Activated CD4-positive, alpha-beta memory T cell treated with anti-CD3 and anti-CD28 coated beads, Interleukin-2, amount 10 ng/mL, durations not matched to agents 7 days and 5 days (primary cell): ENCODE measurements around the gene CAB39. TPM values are rescaled to one million over a fixed set of nuclear protein-coding genes. Genes with fewer than 3 reads are reported as not detected.

ENCODE experiments used
- CTCF ChIA-PET: fragments of 350-600 bp; sonication (Branson Sonifier 250); formaldehyde crosslinking; loops from one replicate; lab custom pipeline; 2021; ENCODE audit warnings: antibody characterized with exemption, inconsistent platforms; lab: Charles Lee
- POLR2A ChIA-PET: fragments of 350-600 bp; sonication (Branson Sonifier 250); formaldehyde crosslinking; loops from one replicate; lab custom pipeline; 2021; ENCODE audit warnings: antibody characterized with exemption; lab: Charles Lee
- DNase-seq: peaks from one replicate; pipeline ENCODE4 v3.0.0-alpha.2; 2020
- H3K27ac Mint-ChIP-seq: one replicate; pipeline ENCODE4 v1.8.0; 2021; ENCODE audit warnings: mild to moderate bottlenecking, mixed read lengths
- H3K27me3 Mint-ChIP-seq: one replicate; pipeline ENCODE4 v1.8.0; 2021; ENCODE audit warnings: mixed read lengths
- H3K36me3 Mint-ChIP-seq: one replicate; pipeline ENCODE4 v1.8.0; 2021; ENCODE audit warnings: low read depth, mixed read lengths
- H3K4me1 Mint-ChIP-seq: one replicate; pipeline ENCODE4 v1.8.0; 2021; ENCODE audit warnings: mixed read lengths
- H3K4me3 Mint-ChIP-seq: one replicate; pipeline ENCODE4 v1.8.0; 2021; ENCODE audit warnings: mild to moderate bottlenecking, mixed read lengths
- H3K9me3 Mint-ChIP-seq: one replicate; pipeline ENCODE4 v1.8.0; 2021; ENCODE audit warnings: mixed read lengths
- total RNA-seq, 2 experiments: library from RNA; stranded (reverse); gene quantifications; one replicate each; pipeline ENCODE4 v1.2.3, GENCODE V29; 2021

The CAB39 gene
- total RNA-seq, 2 experiments from 2014 or later, result 156 to 161 TPM

DNA sequence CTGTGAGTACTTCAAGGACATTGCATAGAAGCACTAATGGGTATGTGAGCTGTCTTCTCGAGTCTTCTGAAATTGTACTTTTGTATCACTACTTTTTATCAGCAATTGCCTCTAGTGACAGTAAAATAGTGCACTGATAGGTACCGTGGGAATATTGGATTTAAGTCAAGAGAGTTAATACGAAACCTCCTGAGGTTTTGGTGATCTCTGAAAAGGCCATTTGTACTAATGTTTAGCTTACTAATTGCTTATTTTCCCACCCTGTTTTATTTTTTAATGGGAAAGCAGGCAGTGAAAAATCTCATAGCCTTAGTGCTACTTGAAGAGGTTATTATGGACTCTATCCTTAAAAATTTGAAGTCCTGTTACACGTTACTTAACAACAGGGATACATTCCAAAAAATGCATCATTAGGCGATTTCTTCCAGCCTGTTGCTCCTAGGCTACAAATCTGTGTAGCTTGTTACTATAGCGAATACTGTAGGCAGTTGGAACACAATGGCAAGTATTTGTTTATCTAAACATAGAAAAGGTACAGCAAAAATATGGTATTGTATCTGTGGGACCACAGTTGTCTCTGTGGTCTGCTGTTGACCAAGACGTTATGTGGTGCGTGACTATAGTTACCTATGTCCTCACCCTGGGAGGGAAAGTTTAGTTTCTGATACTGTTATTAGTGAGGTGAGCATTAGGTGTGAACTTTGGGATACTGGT lies 65.9 kb downstream of the CAB39 start:
- Mint-ChIP-seq H3K27me3 (no peaks in the 10 kb centered on the region), H3K27ac (peak overlapping the region; percentile 61), H3K36me3 (peaks cover 89% of the 10 kb centered on the region), H3K9me3 (peaks cover 15% of the 10 kb centered on the region), H3K4me3 (no peak overlapping the region), H3K4me1 (peaks cover 87% of the 10 kb centered on the region)
- CTCF ChIA-PET, result interaction anchor here (0.6 to 4.5 kb wide), 6 partner anchors 10 to 47 kb away, joined by 3 to 29 read pairs (median 4); no protein-coding TSS in a partner anchor
- no peak for DNase-seq
- POLR2A ChIA-PET, result interaction anchor here (1.0 to 8.0 kb wide), 4 partner anchors 12 to 553 kb away, joined by 3 to 155 read pairs (median 5); partner anchors contain the start of gene SP140

DNA sequence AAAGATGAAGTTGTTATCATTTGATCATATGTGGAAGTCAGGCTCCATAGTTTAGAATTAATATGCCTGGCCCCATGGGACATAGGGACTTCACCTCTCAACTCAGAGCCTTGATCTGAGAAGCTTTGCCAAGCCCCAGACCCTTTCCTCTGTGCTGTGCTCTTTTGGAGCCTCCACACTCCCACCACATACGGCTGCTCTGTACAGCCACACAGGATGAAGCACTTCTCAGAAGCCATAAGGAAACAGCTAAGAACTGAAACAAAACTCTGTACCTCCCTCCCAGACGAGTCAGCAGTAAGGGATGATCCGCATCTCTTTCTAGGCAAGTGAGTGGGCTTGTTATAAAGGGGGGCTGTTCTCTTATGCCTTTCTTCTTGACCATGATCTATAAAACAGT lies 66.5 kb downstream of the CAB39 start:
- peaks cover 19% of the 10 kb centered on the region for H3K9me3 Mint-ChIP-seq
- peaks cover 90% of the 10 kb centered on the region for H3K36me3 Mint-ChIP-seq
- ChIA-PET CTCF (interaction anchor here (0.6 to 4.5 kb wide), 3 partner anchors 9 to 19 kb away, joined by 3 to 29 read pairs (median 5); no protein-coding TSS in a partner anchor), POLR2A (interaction anchor here (1.0 to 8.0 kb wide), 4 partner anchors 13 to 554 kb away, joined by 3 to 155 read pairs (median 4); partner anchors contain the start of gene SP140)
- H3K27me3 Mint-ChIP-seq, result no peaks in the 10 kb centered on the region
- H3K27ac Mint-ChIP-seq, result peak overlapping the region; percentile 84
- peak overlapping the region; percentile 40 for H3K4me3 Mint-ChIP-seq
- H3K4me1 Mint-ChIP-seq, result peaks cover 88% of the 10 kb centered on the region
- peak; percentile 56 for DNase-seq

DNA sequence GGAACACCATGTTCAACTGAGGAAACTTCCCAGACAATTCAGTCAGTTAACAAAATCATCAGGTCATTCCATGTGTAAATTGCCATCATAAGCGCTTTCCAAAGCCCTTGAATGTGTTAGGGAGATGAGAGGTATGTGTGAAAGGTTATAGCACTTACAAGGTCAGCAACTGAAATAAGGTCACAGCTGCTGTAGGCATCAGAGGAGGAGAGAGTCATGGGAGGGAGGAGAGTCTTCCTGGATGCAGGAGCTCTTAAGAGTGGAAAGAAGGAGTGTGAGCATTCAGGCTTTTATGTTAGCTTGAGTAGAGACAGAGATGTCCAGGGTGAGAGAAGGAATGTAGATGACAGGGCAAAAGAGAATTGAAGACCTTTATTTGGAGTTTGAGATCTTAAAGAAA lies 67.0 kb downstream of the CAB39 start:
- Mint-ChIP-seq H3K9me3 (peaks cover 24% of the 10 kb centered on the region), H3K4me1 (peaks cover 90% of the 10 kb centered on the region), H3K4me3 (peak overlapping the region; percentile 40), H3K36me3 (peaks cover 92% of the 10 kb centered on the region), H3K27me3 (no peaks in the 10 kb centered on the region), H3K27ac (peak overlapping the region; percentile 84)
- no peak for DNase-seq
- ChIA-PET POLR2A (interaction anchor here (0.5 to 8.0 kb wide), 5 partner anchors 13 to 554 kb away, joined by 3 to 155 read pairs (median 3); partner anchors contain the start of gene SP140), CTCF (interaction anchor here (1.8 to 4.5 kb wide), 2 partner anchors 14 to 19 kb away, joined by 5 to 29 read pairs; no protein-coding TSS in a partner anchor)

DNA sequence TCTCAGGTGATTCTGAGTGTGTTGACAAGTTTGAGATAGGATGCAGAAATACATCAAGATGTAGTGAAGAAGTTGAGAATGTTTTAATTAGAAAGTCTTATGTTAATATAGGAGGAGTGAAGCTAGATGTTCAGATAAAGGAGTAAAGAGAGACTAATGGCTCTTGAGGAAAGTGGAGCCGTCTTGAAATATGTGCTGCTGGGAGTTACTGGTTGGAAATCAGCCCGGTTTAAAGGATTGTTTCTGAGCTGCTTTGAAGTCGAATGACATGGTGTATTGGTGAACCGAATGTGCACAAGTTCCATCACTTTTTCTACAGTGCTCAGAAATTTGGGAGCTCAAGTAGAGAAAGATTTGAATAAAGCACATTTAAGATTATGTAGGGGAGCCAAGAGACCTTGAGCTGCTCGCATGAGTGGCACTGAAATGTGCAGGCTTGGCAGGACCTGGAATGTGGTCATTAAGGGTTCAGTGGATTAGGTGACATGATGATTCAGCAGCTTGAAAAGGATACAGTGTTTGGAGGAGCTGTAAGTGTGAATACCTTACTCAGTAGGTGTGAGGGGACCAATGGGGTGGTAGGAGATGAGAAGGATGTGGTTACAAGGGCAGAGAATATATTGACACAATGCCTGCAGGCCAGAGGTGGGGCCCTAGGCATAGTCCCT lies 68.6 kb downstream of the CAB39 start:
- Mint-ChIP-seq H3K27ac (peak overlapping the region; percentile 84), H3K36me3 (peaks cover 91% of the 10 kb centered on the region), H3K4me1 (peaks cover 86% of the 10 kb centered on the region), H3K27me3 (no peaks in the 10 kb centered on the region), H3K9me3 (peaks cover 27% of the 10 kb centered on the region), H3K4me3 (peak overlapping the region; percentile 17)
- POLR2A ChIA-PET, result interaction anchor here (0.7 to 8.0 kb wide), 12 partner anchors 9 to 363 kb away, joined by 3 to 155 read pairs (median 4); no protein-coding TSS in a partner anchor
- DNase-seq, result peak; percentile 77
- CTCF ChIA-PET, result interaction anchor here (1.2 to 4.5 kb wide), 9 partner anchors 9 to 138 kb away, joined by 3 to 29 read pairs (median 7); no protein-coding TSS in a partner anchor

DNA sequence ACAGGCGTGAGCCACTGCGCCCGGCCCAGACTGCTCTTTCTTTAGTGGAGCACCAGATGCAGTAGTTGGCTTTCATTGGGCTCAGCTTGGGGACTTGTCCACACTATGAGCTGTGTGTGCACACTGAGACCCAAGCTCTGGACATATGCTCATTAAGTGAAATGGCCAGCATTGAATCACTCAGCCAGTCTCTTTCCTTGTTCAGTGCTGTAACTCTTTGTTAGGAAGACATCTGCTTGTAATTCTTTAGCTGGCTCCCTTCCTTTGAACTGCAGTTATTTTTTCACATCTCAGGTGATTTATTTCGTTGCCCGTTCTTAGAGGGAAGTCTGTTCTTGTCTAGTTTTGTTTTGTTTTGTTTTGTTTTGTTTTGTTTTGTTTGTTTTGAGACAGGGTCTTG lies 70.5 kb downstream of the CAB39 start:
- Mint-ChIP-seq H3K36me3 (peaks cover 93% of the 10 kb centered on the region), H3K4me3 (no peak overlapping the region), H3K27me3 (no peaks in the 10 kb centered on the region), H3K9me3 (peaks cover 38% of the 10 kb centered on the region), H3K4me1 (peaks cover 76% of the 10 kb centered on the region), H3K27ac (peak overlapping the region; percentile 17)
- CTCF ChIA-PET, result interaction anchor here (0.6 to 1.3 kb wide), 2 partner anchors 11 to 111 kb away, joined by 3 to 4 read pairs; no protein-coding TSS in a partner anchor
- DNase-seq, result no peak
- POLR2A ChIA-PET, result interaction anchor here (8.0 kb wide), 1 partner anchor 11 kb away, joined by 155 read pairs; no protein-coding TSS in a partner anchor

DNA sequence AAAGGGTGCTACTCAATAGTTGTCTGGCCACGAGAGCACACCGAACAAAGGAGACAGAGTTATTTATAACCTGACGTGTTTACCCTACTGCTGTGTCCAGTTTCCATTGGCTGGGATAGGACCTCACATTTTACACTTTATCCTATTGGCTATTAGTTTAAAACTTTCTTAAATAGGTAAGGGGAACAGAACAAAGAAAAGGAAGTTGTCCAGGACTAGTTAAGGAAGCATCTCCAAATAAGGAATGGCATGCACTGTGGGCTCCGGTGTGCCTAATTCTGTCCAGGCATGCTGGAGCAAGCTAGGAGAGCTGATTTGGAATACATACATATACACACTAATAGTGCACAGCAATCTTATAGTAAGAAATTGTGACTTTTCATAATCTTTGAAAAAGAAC lies 72.2 kb downstream of the CAB39 start:
- Mint-ChIP-seq H3K27me3 (no peaks in the 10 kb centered on the region), H3K27ac (no peak overlapping the region), H3K4me1 (peaks cover 72% of the 10 kb centered on the region), H3K9me3 (peaks cover 44% of the 10 kb centered on the region), H3K4me3 (no peak overlapping the region), H3K36me3 (peaks cover 93% of the 10 kb centered on the region)
- no peak for DNase-seq
- CTCF ChIA-PET, result no interaction called here
- POLR2A ChIA-PET, result interaction anchor here (8.0 kb wide), 1 partner anchor 9 kb away, joined by 155 read pairs; no protein-coding TSS in a partner anchor

DNA sequence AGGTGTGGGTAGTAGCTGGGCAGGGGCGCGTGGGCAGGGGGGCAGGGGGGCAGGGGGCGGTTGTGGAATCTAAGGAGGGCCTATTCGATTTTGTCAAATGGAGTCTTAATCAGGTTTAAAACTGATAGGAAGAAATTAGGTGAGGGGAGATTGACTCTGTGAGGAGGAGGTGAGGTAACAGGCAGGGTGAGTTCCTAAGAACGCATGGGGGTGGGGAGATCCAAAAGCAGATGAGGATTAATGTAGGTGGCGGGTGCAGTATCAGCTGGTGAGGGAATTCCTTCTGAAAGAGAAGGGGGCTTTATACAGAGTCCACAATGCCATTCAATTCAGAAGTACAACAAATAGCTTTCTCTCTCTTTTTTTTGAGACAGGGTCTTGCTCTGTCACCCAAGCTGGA lies 72.7 kb downstream of the CAB39 start:
- Mint-ChIP-seq H3K4me3 (no peak overlapping the region), H3K27ac (no peak overlapping the region), H3K4me1 (peaks cover 71% of the 10 kb centered on the region), H3K36me3 (peaks cover 93% of the 10 kb centered on the region), H3K9me3 (peaks cover 41% of the 10 kb centered on the region), H3K27me3 (no peaks in the 10 kb centered on the region)
- ChIA-PET POLR2A (interaction anchor here (8.0 kb wide), 1 partner anchor 9 kb away, joined by 155 read pairs; no protein-coding TSS in a partner anchor), CTCF (interaction anchor here (1.5 kb wide), 1 partner anchor 13 kb away, joined by 3 read pairs; no protein-coding TSS in a partner anchor)
- DNase-seq, result no peak

DNA sequence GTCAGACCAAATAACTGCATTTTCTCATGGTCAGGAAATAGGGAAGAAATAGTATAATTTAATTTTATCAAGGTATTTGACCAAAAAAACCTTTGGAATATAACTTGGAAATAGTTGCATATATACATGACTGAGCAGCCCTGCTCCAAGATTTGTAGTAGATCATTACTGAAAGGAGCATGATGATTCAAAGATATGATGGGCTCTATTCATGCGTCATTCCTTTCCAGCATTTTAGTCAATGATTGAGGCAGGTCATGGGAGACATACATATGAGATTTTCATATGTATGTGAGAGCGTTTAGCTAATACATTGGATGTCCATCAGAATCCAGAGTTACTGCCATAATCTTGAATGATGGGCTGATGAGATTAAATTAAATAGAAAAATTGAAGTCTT lies 74.5 kb downstream of the CAB39 start:
- Mint-ChIP-seq H3K27ac (no peak overlapping the region), H3K27me3 (no peaks in the 10 kb centered on the region), H3K4me3 (no peak overlapping the region), H3K9me3 (peaks cover 40% of the 10 kb centered on the region), H3K36me3 (peaks cover 93% of the 10 kb centered on the region), H3K4me1 (peaks cover 64% of the 10 kb centered on the region)
- ChIA-PET CTCF (interaction anchor here (0.6 to 1.1 kb wide), 2 partner anchors 10 to 11 kb away, joined by 4 read pairs; no protein-coding TSS in a partner anchor), POLR2A (no interaction called here)
- no peak for DNase-seq

DNA sequence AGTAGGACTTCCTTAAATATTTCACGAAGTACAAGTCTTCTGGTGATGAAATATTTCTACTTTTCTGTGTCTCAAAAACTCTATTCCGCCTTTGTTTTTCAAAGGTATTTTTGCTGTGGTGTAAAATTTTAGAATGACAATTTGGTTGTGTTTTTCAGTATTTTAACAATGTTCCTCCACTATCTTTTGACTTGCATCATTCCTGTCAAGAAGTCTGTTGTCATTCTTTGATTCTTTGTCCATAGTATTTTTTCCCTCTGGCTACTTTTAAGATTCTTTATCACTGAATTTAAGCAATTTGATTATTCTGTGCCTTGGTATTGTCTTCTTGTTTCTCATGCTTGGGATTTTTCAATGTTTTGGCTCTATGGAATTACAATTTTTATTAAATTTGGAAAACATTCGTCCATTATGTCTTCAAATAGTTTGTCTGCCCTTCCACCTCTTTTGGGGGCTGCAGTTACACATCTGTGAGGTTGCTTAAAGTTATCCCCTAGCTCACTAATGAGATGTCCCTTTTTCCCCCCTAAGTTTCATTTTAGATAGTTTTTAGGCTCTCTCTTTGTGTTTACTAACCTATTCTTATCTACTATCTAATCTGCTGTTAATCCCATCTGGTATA lies 76.0 kb downstream of the CAB39 start:
- peaks cover 94% of the 10 kb centered on the region for H3K36me3 Mint-ChIP-seq
- no peak overlapping the region for H3K27ac Mint-ChIP-seq
- H3K27me3 Mint-ChIP-seq, result no peaks in the 10 kb centered on the region
- POLR2A ChIA-PET, result interaction anchor here (1.0 to 11.0 kb wide), 2 partner anchors 7 to 12 kb away, joined by 4 to 155 read pairs; no protein-coding TSS in a partner anchor
- H3K9me3 Mint-ChIP-seq, result peaks cover 45% of the 10 kb centered on the region
- H3K4me1 Mint-ChIP-seq, result peaks cover 67% of the 10 kb centered on the region
- DNase-seq, result no peak
- CTCF ChIA-PET, result interaction anchor here (0.9 to 1.2 kb wide), 3 partner anchors 10 to 21 kb away, joined by 3 to 4 read pairs (median 3); no protein-coding TSS in a partner anchor
- H3K4me3 Mint-ChIP-seq, result no peak overlapping the region

DNA sequence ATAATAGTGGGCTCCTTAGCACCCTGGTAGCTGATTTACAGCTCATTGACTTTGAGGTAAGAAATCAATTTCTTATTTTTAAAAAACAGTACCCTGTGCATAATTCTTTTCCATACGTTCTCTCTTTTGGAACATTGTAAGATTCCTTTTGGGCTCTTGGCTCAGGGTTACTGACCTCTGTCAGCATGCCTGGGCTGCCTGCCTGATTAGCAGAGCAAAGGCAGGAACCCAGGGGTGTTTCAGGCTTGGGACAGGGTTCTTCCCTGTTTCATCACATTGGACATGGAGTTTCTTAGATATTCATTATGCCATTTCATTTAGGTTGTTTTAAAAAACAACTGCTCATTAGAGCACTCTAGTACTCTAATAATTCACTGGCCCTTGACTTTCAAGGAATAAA lies 78.3 kb downstream of the CAB39 start:
- Mint-ChIP-seq H3K4me3 (no peak overlapping the region), H3K4me1 (peaks cover 64% of the 10 kb centered on the region), H3K36me3 (peaks cover 90% of the 10 kb centered on the region), H3K27me3 (no peaks in the 10 kb centered on the region), H3K9me3 (peaks cover 34% of the 10 kb centered on the region), H3K27ac (peak overlapping the region; percentile 12)
- DNase-seq, result no peak
- ChIA-PET POLR2A (interaction anchor here (0.6 to 11.0 kb wide), 5 partner anchors 9 to 157 kb away, joined by 3 to 155 read pairs (median 6); no protein-coding TSS in a partner anchor), CTCF (interaction anchor here (0.8 to 1.4 kb wide), 2 partner anchors 8 to 10 kb away, joined by 3 to 4 read pairs; no protein-coding TSS in a partner anchor)

DNA sequence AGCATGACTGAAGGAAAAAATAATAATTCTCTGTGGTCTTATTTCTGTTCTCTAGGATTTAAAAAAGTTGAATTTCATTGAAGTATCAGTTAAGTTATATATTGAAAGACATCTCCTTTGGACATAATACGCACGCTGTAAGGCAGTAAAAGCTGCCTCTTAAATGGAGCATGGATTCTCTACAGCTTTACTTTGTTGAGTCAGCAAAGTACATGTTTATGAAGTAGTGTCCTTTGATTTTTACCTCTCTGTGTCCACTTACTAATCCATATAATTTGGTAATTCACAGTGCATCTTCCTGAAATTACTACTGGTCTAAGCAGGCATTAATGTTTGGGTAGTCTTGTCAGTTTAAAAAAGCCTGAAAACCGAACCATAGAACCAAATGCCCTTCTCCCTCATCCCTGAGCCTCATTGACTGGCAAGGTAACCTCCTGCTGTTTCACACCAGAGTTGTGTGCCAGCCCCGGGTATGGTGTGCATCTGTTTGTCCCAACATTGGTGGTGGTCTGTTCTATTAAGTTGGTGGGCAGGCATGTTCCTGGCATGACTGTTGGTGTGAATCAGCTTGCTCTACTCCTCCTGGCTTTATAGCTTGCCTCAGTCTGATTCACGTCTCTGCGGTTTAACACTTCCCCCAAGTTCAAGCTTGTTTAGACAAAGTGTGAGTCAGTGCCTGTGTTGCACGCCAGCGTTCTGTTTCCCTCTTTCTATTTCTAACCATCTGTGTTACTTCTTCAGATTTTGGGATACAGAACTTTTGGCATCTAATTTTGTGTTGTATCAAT lies 81.1 kb downstream of the CAB39 start:
- H3K27me3 Mint-ChIP-seq, result no peaks in the 10 kb centered on the region
- peak overlapping the region; percentile 71 for H3K4me3 Mint-ChIP-seq
- peaks cover 54% of the 10 kb centered on the region for H3K4me1 Mint-ChIP-seq

More for the DNA sequence above, 81.1 kb downstream of the CAB39 start:
- peaks cover 69% of the 10 kb centered on the region for H3K36me3 Mint-ChIP-seq
- peak overlapping the region; percentile 96 for H3K27ac Mint-ChIP-seq
- CTCF ChIA-PET, result interaction anchor here (0.5 to 4.1 kb wide), 12 partner anchors 13 to 150 kb away, joined by 3 to 29 read pairs (median 4); partner anchors contain the start of gene ITM2C
- peak; percentile 83 for DNase-seq
- POLR2A ChIA-PET, result interaction anchor here (0.6 to 11.0 kb wide), 19 partner anchors 10 to 466 kb away, joined by 3 to 155 read pairs (median 4); partner anchors contain the start of genes CAB39 and SP140L
- H3K9me3 Mint-ChIP-seq, result peaks cover 19% of the 10 kb centered on the region
